ENCODE data around the gene PLB1.

PLB1 gene

GRCh38 chr2:28543316-28544035 lies 47.6 kb downstream of the PLB1 start:
- no peak for TF ChIP-seq CTCF (conservative IDR thresholded peaks at IDR 0.05; ENCODE audit: low read depth)
- ChIA-PET POLR2A (ENCODE audit: low non-redundant PET) (no interaction called here), CTCF (no interaction called here)
- DNase-seq (ENCODE audit: low spot score) = no peak
- no peak overlapping the region for H3K27ac ChIP-seq

- ChIA-PET POLR2A (ENCODE audit: low non-redundant PET) (no interaction called here), CTCF (no interaction called here)
Observed at GRCh38 chr2:28544036-28544346, 48.1 kb downstream of the PLB1 start.

GRCh38 chr2:28544405-28544921 lies 48.6 kb downstream of the PLB1 start:
- no peak for DNase-seq (ENCODE audit: low spot score)
- no peak overlapping the region for H3K27ac ChIP-seq
- POLR2A ChIA-PET (ENCODE audit: low non-redundant PET) = no interaction called here
- CTCF ChIA-PET = no interaction called here
- TF ChIP-seq CTCF (conservative IDR thresholded peaks at IDR 0.05; ENCODE audit: low read depth) = no peak

More at GRCh38 chr2:28544036-28544346, 48.1 kb downstream of the PLB1 start:
- no peak for DNase-seq (ENCODE audit: low spot score)
- TF ChIP-seq CTCF (conservative IDR thresholded peaks at IDR 0.05; ENCODE audit: low read depth) = no peak
- no peak overlapping the region for H3K27ac ChIP-seq

GRCh38 chr2:28544922-28545589 lies 49.2 kb downstream of the PLB1 start:
- ChIA-PET POLR2A (ENCODE audit: low non-redundant PET) (no interaction called here), CTCF (interaction anchor here (0.8 kb wide), 1 partner anchor 22 kb away, joined by 5 read pairs; no protein-coding TSS in a partner anchor)
- no peak for DNase-seq (ENCODE audit: low spot score)
- TF ChIP-seq CTCF (conservative IDR thresholded peaks at IDR 0.05; ENCODE audit: low read depth) = no peak
- H3K27ac ChIP-seq = peak overlapping the region; percentile 84

GRCh38 chr2:28545590-28546200 lies 49.8 kb downstream of the PLB1 start:
- CTCF ChIA-PET = interaction anchor here (0.6 to 0.8 kb wide), 2 partner anchors 21 to 138 kb away, joined by 3 to 5 read pairs; no protein-coding TSS in a partner anchor
- peak; percentile 84 for DNase-seq (ENCODE audit: low spot score)
- no peak for TF ChIP-seq CTCF (conservative IDR thresholded peaks at IDR 0.05; ENCODE audit: low read depth)
- peak overlapping the region; percentile 84 for H3K27ac ChIP-seq
- POLR2A ChIA-PET (ENCODE audit: low non-redundant PET) = interaction anchor here (0.6 kb wide), 1 partner anchor 15 kb away, joined by 3 read pairs; no protein-coding TSS in a partner anchor

GRCh38 chr2:28546242-28546641 lies 50.4 kb downstream of the PLB1 start:
- DNase-seq (ENCODE audit: low spot score) = peak; percentile 28
- POLR2A ChIA-PET (ENCODE audit: low non-redundant PET) = no interaction called here
- CTCF ChIA-PET = interaction anchor here (0.6 kb wide), 1 partner anchor 138 kb away, joined by 3 read pairs; no protein-coding TSS in a partner anchor
- TF ChIP-seq CTCF (conservative IDR thresholded peaks at IDR 0.05; ENCODE audit: low read depth) = no peak
- peak overlapping the region; percentile 84 for H3K27ac ChIP-seq

Measured in RWPE1 (cell line).